Chondrocyte (in vitro differentiated cells): ENCODE data around the gene ZNF804B. TPM values are rescaled to one million over a fixed set of nuclear protein-coding genes. Genes with fewer than 3 reads are reported as not detected.

Experiments
- DNase-seq: peaks from one replicate; pipeline ENCODE4 v3.0.0; 2021; ENCODE audit warnings: mixed read lengths, low spot score
- H3K27ac Mint-ChIP-seq: one replicate; pipeline ENCODE4 v1.8.0; 2021; ENCODE audit warnings: mild to moderate bottlenecking, moderate library complexity, mixed read lengths; ENCODE audit not compliant: unreplicated experiment
- H3K27me3 Mint-ChIP-seq: 2 replicates; pipeline ENCODE4 v1.8.0; 2021; ENCODE audit warnings: low read depth, mixed read lengths
- H3K36me3 Mint-ChIP-seq: 2 replicates; pipeline ENCODE4 v1.8.0; 2021; ENCODE audit warnings: low read depth, mixed read lengths
- H3K4me1 Mint-ChIP-seq: 2 replicates; pipeline ENCODE4 v1.8.0; 2021; ENCODE audit warnings: low read depth, mild to moderate bottlenecking, mixed read lengths
- H3K4me3 Mint-ChIP-seq: one replicate; pipeline ENCODE4 v1.8.0; 2021; ENCODE audit warnings: mild to moderate bottlenecking, moderate library complexity, mixed read lengths; ENCODE audit not compliant: unreplicated experiment
- H3K9me3 Mint-ChIP-seq: 2 replicates; pipeline ENCODE4 v1.8.0; 2021; ENCODE audit warnings: low read depth, mixed read lengths
- total RNA-seq: library from RNA; stranded (reverse); gene quantifications from 3 replicates; pipeline ENCODE4 v1.2.1, GENCODE V29; 2021
- TF ChIP-seq, protein P1 (sequence below): fragments of 200-600 bp; sonication (generic); IDR thresholded peaks from 2 replicates; pipeline ENCODE4 v1.5.0; 2021; ENCODE audit warnings: antibody characterized with exemption, mild to moderate bottlenecking, moderate library complexity

Gene ZNF804B
- total RNA-seq, 1 donor from 2014 or later = not detected

GRCh38 chr7:88885131-88885530 lies 125.6 kb downstream of the ZNF804B start:
- H3K9me3 Mint-ChIP-seq = peaks cover 4% of the 10 kb centered on the region
- no peak overlapping the region for H3K4me3 Mint-ChIP-seq
- H3K36me3 Mint-ChIP-seq = no peaks in the 10 kb centered on the region
- no peaks in the 10 kb centered on the region for H3K4me1 Mint-ChIP-seq
- TF ChIP-seq, protein P1, sequence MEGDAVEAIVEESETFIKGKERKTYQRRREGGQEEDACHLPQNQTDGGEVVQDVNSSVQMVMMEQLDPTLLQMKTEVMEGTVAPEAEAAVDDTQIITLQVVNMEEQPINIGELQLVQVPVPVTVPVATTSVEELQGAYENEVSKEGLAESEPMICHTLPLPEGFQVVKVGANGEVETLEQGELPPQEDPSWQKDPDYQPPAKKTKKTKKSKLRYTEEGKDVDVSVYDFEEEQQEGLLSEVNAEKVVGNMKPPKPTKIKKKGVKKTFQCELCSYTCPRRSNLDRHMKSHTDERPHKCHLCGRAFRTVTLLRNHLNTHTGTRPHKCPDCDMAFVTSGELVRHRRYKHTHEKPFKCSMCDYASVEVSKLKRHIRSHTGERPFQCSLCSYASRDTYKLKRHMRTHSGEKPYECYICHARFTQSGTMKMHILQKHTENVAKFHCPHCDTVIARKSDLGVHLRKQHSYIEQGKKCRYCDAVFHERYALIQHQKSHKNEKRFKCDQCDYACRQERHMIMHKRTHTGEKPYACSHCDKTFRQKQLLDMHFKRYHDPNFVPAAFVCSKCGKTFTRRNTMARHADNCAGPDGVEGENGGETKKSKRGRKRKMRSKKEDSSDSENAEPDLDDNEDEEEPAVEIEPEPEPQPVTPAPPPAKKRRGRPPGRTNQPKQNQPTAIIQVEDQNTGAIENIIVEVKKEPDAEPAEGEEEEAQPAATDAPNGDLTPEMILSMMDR = no peak
- H3K27me3 Mint-ChIP-seq = peaks cover 16% of the 10 kb centered on the region
- DNase-seq = no peak
- H3K27ac Mint-ChIP-seq = no peak overlapping the region

GRCh38 chr7:88888684-88889083 lies 129.2 kb downstream of the ZNF804B start:
- TF ChIP-seq, protein P1 = no peak
- Mint-ChIP-seq H3K27me3 (peaks cover 12% of the 10 kb centered on the region), H3K9me3 (peaks cover 4% of the 10 kb centered on the region), H3K27ac (no peak overlapping the region), H3K4me1 (no peaks in the 10 kb centered on the region), H3K4me3 (no peak overlapping the region), H3K36me3 (no peaks in the 10 kb centered on the region)
- DNase-seq = no peak

GRCh38 chr7:88910516-88910915 lies 151.0 kb downstream of the ZNF804B start:
- H3K27ac Mint-ChIP-seq = no peak overlapping the region
- no peaks in the 10 kb centered on the region for H3K36me3 Mint-ChIP-seq
- no peak overlapping the region for H3K4me3 Mint-ChIP-seq
- peaks cover 1% of the 10 kb centered on the region for H3K27me3 Mint-ChIP-seq
- H3K4me1 Mint-ChIP-seq = no peaks in the 10 kb centered on the region
- no peak for DNase-seq
- H3K9me3 Mint-ChIP-seq = no peaks in the 10 kb centered on the region
- TF ChIP-seq, protein P1 = no peak

DNA sequence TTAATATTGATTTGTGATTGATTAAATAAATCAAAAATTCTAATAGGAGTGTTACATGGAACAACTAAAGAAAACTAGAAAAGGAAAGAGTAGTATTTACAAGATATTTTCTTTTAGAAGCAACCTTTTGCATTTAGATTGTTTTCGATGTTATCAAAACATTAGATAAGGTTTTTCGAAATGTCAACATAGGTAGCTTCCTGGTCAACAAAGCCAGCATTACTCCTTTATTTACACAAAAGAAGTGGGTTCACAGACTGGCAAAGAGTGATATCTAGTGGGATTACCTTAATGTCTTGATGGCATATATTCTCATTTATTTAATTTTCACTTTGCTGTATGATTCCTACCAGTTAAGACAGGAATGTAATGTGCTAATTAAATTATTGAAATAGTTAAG lies 153.4 kb downstream of the ZNF804B start:
- no peaks in the 10 kb centered on the region for H3K36me3 Mint-ChIP-seq
- no peak overlapping the region for H3K4me3 Mint-ChIP-seq
- no peaks in the 10 kb centered on the region for H3K9me3 Mint-ChIP-seq
- TF ChIP-seq, protein P1 = no peak
- H3K27ac Mint-ChIP-seq = no peak overlapping the region
- DNase-seq = no peak
- no peaks in the 10 kb centered on the region for H3K27me3 Mint-ChIP-seq
- no peaks in the 10 kb centered on the region for H3K4me1 Mint-ChIP-seq

GRCh38 chr7:88915615-88916014 lies 156.1 kb downstream of the ZNF804B start:
- Mint-ChIP-seq H3K4me3 (no peak overlapping the region), H3K4me1 (no peaks in the 10 kb centered on the region), H3K27ac (no peak overlapping the region), H3K27me3 (no peaks in the 10 kb centered on the region), H3K36me3 (no peaks in the 10 kb centered on the region), H3K9me3 (no peaks in the 10 kb centered on the region)
- no peak for DNase-seq
- TF ChIP-seq, protein P1 = no peak
